Cortex of kidney (tissue), 1 donor: ENCODE data around the gene SPO11.
"Not testable (repeated sequence)": the region's sequence is repeated elsewhere in the genome, so short reads cannot be mapped to it uniquely, and the experiment has no call there.

Source experiments
- DNase-seq: peaks from one replicate; lab custom pipeline; 2025; lab: John Stamatoyannopoulos, UW

Gene SPO11

DNA sequence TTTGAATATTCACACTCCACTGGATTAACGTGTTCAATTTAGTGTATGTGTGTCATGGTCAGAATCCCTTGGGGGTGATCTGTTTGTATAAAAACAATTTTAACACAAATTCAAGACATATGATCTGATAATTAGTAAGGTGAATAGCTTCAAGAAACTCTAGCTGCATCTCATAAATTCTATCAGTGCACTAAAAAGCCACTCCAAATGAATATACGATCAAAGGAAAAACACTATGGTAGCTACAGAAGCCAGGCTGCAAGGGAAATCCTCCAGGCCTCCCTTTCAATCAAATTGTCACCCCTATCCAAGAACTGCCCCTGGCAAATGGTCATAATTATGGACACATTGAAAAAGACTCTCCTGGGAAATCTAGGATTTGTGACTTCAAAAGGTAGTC is 12.1 kb downstream of the SPO11 start:
- DNase-seq: no peak

DNA sequence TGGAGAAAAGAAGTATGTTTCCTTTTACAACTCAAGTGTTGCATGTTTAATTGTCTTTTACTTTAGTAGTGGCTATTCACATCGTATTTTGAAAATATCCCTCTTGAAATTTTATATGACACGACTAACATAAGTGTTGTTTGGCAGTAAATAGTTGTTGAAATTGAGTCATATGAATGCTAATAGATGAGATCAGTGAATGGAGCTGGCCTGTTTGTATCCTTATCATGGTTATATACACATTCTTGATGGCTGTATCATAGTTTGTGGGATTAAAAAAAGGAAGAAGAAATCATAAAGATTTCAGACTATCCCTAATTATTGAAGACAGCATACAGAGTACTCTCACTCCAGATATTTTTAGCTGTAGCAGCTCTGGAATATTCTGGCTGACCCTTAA is 13.2 kb downstream of the SPO11 start:
- no peak for DNase-seq

DNA sequence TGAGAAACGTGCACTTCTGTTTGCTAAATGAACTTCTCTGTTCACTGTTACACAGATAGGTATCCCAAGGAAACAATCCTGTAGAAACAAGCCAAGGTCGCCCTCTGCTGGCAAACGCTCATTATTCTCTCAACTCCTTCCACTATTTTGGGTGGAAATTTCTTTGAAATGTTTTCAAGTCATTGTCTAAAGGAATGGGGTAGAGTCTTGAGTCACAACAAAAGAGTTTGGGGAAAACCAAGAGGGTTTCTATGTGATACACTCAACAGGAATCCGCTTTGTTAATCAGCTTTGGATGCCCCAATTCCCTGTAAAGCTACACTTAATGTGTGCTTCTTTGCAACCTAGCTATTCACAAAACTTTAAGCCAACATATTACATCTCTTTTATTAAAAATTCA is 16.9 kb downstream of the SPO11 start:
- DNase-seq: no peak

DNA sequence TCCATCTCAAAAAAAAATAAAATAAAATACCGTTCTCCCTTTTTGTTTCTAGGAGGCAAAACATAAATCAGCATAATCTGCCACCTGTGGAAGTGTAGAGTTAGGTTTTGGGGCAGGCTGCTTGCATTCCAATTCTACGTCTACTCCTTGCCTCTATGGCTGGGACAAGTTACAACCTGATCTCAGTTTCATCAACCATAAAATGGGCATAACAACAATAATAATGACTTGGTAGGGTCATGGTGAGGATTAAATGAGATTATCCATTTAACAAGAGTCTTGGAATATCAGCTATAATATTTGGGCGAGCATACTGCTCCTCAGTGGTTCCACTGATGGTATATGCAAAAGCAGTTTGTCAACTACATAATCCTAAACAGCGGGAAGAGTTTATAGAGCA is 17.8 kb downstream of the SPO11 start:
- no peak for DNase-seq

DNA sequence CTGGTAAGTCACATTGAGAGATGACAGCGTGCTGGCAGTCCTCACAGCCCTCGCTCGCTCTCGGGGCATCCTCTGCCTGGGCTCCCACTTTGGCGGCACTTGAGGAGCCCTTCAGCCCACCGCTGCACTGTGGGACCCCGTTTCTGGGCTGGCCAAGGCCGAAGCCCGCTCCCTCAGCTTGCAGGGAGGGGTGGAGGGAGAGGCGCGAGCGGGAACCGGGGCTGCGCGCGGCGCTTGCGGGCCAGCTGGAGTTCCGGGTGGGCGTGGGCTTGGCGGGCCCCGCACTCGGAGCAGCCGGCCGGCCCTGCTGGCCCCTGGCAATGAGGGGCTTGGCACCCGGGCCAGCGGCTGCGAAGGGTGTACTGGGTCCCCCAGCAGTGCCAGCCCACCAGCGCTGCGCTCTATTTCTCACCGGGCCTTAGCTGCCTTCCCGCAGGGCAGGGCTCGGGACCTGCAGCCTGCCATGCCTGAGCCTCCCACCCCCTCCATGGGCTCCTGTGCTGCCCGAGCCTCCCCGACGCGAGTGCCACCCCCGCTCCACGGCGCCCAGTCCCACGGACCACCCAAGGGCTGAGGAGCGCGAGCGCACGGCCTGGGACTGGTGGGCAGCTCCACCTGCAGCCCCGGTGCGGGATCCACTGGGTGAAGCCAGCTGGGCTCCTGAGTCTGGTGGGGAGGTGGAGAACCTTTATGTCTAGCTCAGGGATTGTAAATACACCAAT is 18.8 kb downstream of the SPO11 start:
- not testable (repeated sequence) for DNase-seq

DNA sequence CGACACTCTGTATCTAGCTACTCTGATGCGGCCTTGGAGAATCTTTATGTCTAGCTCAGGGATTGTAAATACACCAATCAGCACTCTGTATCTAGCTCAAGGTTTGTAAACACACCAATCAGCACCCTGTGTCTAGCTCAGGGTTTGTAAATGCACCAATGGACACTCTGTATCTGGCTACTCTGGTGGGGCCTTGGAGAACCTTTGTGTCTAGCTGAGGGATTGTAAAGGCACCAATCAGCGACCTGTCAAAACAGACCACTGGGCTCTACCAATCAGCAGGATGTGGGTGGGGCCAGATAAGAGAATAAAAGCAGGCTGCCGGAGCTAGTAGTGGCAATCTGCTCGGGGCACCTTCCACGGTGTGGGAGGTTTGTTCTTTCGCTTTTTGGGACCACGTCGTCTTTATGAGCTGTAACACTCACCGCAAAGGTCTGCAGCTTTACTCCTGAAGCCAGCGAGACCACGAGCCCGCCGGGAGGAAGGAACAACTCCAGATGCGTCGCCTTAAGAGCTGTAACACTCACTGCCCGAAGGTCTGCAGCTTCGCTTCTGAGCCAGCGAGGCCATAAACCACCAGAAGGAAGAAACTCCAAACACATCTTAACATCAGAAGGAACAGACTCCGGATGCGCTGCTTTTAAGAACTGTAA is 19.4 kb downstream of the SPO11 start:
- DNase-seq: not testable (repeated sequence)

DNA sequence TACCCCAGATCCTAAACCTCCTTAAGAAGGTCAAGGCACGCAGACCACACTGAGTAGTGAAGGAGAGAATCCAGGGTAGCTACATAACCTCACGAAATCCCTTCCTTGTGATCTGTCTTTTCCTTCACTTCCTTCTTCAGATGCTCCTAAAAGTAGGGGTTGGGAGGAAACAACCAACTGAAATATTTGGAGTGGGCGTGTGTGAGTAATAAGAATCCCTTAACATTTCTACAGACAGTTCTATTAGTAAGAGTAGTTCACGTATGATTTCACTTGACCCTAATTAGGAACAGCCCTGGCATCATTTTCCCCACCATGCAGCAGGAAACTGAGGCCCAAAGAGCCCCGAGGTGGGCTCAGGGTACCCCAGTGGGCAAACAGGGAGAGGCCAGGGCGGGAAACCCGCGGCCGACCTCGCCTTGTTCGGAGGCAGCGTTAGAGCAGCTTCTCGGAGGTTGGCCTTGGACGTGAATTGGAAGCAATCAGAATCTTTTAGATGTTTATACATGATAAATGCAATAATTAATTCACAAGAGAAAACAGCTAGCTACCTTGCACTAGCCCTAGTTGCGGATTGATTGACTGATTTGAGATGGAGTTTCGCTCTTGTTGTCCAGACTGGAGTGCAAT is 20.6 kb downstream of the SPO11 start:
- no peak for DNase-seq

DNA sequence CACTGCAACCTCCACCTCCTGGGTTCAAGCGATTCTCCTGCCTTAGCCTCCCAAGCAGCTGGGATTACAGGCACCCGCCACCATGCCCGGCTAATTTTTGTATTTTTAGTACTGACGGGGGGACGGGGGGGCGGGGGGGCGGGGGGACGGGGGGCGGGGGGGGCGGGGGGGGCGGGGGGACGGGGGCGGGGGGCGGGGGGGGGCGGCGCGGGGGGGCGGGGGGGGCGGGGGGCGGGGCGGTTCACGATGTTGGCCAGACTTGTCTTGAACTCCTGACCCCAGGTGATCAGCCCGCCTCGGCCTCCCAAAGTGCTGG is 21.1 kb downstream of the SPO11 start:
- DNase-seq: not testable (repeated sequence)

DNA sequence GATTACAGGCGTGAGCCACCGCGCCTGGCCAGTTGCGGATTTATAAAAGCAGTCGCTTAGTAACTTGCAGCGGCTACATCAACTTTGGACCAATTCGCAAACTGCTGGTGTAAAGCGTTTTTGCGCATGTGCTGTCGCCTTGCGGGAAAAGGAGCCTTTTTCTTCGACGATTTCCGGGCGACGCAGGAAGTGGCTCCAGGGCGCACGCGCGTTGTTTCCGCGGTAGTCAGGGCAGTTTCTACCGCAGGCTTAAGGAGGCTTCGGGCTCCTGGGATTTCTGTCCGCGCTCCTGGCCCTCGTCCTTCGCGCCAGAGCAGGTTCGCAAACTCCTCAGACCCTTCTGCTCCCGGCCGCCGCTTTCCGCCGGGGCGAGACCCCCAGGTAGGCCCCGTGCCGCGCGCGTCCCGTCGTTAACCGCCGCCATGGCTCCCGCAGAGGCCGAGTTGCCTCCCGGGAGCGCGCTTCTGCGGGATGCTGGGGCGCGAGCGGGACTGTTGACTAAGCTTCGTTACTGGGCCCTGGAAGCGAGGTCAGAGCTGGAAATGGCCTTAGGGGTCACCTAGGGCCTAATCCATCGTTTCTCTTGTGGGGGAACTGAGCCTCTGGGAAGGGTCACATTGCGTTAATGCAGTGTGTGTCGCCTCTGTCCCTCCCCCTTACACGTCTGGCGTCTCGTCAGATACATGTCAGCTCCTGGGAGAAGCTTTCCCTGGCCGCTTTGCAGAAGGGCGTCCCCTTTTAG is 21.6 kb downstream of the SPO11 start, which contains the start of gene RAE1:
TSS of gene RAE1 (plus strand) at position 214 of the 742 bp plus-strand sequence. CDS start 2,784 bp downstream, outside the sequence.
- DNase-seq: no peak

DNA sequence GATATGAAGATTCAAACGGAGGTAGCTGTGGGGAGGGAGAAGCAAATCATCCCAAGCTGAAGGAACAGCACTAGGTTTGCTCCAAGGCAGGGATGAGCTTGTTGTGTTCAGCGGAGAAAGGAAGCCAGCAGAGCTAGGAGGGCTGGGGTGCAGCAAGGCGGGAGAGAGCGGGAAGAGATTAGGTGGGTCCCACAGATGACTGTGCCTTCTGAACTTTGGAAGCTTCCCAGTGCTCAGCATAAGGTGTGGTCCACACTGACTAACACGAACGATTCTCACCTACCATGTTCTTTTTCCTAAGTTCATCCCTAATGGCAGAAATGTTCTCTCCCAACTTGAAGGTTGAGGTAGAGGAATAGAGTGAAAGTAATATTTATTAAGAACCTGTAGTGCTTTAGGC is 22.7 kb downstream of the SPO11 start:
- DNase-seq: no peak

DNA sequence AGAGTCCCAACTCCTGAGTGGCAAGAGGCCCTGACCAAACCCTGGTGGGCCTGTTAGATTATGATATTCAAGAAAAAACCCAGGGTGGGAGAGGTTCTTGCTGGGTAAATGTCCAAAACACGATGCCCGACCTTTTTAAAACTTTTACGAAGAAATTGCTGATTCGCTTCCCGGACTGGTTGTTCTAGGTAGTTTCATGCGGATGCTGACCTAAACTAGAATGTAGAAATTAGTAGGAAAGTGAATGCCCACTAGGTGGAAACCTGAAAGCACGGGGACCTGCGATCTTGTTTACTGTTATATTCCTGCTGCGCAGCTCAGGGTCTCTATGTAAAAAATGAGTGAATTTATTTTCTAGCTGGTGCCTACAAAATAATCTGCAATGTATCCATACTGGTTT is 23.7 kb downstream of the SPO11 start:
- DNase-seq: no peak

DNA sequence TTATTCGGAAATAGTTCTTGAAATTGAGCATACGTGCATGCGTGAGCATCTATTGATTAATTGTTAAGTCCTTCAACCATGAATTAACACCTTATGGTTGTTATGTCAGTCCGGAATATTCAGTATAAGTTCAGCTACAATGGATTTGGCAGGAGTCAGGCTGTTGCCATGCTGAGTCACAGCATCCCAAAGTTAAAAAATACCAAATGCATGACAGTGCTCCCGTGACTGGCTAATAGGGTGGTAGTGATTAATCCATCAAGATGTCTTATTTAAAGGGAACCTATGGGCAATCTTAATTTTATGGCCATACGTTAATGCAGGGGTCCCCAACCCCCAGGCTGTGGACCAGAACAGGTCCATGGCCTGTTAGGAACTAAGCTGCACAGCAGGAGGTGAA is 31.9 kb downstream of the SPO11 start:
- DNase-seq: no peak

DNA sequence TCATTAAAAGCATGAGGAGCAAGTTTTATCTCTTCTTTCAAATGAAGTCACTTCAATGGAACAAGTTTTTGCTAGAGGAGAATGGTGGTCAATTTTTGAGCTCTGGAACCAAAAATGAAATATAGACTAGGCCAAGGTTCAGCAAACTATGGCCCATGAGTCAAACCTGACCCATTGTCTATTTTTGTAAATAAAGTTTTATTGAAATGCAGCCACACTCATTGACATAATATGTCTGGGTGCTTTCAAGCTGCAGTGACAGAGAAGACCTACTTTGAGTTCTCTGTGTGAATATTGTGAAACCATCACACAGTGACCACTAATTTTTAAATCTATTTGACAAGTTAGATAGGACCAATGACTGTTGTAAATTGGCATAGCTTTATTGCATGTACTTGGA is 34.8 kb downstream of the SPO11 start:
- DNase-seq: no peak

DNA sequence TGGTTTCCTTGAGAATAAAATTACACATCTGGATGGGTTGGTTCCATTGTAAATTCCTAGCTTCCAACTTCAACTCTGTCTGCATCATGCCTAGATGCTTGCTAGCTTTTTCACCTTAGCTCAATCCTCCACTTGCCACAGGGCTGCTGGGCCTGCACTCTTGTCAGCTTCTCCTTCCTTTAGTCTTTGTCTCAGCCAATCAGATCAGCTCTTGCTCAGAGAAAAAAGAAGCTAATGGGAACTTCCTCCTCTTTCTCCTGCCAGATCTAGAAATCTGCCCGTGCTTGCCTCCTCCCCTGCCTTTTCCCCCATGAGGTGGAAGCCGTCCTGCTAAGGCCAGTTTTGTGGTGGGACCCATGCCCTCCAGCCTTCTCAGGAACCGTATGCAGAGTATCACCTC is 40.0 kb downstream of the SPO11 start:
- no peak for DNase-seq

DNA sequence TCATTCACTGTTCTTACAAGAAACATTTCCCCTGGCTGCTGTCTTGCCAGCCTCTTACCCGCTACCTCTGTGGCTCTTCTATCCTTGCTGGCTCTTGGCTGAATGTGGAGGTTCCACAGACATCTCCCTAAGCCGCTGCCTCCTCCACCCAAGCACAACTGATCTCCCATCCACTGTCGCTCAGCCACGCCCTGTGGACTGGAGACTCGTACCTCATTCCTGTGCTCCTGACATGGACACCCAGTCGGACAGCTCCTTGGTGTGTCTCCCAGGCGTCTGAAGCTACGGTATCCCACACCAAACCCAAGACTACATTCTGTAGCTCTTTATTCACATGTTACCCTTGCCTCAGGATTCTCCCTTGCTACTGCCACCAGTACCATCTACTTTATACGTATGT is 40.7 kb downstream of the SPO11 start:
- DNase-seq: no peak

DNA sequence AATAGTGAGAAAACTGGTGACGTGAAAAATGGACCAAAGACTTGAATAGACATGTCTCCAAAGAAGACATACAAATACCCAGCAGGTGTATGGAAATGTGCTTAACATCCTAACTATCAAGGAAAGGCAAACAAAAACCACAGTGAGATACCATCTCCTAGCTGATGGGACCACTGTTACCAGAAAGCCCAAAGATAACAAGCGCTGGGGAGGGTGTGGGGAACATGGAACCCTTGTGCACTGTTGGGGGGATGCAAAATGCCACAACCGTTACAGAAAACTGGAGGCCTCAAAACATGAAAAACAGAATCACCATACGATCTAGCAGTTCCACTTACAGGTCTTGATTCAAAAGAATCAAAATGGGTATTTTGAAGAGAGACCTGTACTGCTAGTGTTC is 41.8 kb downstream of the SPO11 start:
- DNase-seq: no peak

DNA sequence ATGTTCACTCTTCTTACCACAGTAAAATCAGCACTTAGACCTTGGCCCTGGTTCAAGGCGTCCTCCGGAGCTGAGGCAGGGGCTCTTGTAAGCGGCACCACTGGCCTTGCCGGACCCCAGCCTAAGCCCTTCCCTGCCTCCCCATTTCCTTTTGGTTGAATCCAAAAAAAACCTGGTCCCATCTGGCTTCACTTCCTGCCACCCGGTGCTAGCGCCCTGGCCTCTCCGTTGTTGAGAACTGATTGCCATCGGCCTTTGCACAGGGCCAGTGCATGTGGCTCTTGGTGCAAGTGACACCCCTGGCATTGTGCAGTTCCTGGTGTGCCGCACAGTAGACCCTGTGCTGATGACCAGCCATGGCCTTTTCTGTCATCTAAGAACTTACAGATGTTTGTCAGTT is 42.6 kb downstream of the SPO11 start:
- DNase-seq: no peak

DNA sequence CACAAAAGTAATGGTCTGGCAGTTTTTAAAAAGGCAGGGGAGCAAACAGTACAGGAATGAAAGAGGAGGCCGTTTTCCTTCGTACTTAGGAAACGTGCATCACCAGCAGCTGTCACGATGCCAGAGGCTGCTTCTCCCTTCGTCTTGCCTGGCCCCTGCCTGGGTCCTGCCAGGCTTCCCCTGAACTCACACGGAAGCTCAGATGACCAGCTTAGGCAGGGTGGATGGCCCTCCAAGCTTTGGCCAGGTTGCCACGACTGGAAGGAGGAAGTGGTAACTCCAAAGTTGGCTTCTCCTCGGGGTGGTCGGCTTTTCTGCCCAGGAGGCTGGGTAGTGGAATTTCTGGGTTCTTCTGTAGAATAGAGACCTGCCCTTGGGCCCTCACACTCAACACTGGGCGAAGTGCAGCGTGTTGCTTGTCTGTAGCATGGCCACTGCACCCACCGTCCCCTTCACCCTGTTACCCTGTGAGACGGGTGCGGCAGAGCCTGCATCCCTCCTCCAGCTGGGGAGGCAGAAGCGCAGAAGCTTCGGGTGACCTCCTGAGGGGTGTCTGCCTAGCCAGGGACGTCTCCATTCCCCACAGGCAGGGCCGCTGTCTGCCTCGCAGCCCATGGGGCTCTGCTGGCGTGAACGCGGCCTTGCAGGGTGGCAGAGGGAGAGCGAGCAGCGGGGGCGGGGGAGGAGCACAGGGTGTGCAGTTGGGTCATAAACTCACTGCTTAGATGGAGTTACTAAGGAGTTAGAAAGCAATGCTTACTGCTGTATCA is 43.2 kb downstream of the SPO11 start:
- DNase-seq: no peak

DNA sequence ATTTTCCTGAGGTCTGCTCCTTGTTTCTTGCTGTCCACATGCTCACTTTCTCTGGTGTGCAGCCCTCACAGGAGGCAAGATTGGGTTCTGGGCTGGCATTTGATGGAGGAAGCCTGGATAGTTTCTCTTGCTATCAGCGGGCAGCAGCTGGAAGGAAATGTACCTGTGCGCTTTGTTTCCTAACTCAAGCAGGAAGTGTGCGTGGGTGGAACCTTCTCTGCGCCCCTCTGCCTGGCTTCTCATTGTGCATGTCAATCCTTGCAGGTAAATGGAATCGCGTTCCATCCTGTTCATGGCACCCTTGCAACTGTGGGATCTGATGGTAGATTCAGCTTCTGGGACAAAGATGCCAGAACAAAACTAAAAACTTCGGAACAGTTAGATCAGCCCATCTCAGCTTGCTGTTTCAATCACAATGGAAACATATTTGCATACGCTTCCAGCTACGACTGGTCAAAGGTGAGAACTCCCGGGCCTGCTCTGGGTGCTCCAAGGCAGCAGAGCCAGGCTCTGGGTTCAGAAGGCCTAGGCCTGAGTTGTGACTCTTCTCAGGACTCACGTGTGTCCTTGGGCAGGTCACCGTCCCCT is 44.8 kb downstream of the SPO11 start:
- DNase-seq: no peak

DNA sequence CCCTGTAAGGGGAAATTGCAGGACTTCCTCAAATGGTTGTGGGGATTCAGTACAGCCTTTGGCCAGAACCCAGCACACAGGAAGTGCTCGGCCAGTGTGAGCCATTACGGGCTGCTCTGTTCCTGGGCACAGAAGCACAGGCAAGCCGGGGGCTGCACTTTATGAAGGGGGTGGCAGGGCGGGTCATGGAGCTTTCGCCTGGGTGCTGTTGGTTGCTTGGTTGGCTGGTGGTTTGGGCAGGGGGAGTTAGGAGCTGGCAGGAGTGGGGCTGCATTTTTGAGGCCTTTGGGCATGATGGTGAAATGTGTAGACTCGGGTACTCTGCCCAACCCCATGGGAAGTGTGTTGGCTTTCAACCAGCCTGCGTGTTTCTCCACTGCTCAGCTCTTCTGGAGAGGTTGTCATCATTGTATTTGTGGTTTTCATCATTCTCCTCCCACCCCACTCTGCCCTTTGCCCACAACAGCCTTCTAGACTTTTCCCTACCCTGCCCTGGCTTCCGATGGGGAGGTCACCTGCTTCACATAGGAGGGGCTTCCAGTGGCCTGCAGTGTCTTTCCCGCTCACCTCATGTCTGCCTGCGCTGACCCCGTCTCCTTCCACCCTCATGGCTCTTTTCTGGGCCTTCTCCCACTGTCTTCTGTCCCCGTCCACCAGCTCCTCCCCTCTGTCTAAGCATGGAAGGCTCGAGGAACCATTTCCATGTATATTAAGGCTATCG is 45.5 kb downstream of the SPO11 start:
- DNase-seq: no peak

DNA sequence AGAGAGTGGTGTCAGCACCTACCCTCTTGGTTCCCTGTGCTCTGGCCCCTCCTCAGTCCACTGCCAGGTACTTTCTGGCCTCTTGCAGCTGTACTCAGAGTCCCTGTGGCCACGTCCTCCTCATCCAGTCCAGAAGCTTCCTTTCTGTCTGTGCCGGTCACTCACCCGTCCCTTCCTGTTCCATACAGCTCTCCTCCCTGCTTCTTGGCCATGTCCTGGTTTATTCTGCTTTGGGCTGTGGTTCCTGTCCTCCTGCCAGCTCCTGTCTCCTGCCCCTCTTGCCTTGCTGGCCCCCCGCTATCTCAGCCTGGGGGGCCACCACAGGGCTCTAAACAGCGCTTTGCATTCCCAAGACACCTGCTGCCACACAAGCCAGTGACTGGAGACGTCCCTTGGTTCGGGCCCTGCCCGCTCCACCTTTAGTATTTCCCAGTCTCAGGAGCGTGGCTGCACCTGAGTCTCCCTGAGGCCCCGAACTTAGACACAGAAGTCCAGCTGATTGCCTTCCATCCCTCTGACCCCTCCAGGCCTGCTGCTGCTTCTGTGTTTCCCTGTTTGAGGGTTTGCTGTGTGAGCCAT is 46.1 kb downstream of the SPO11 start:
- no peak for DNase-seq
